ENCODE data around the gene DSE.

Gene DSE

GRCh38 chr6:116437656-116438055 is 66.9 kb downstream of the DSE start:
- no peaks in the 10 kb centered on the region for H3K27me3 ChIP-seq (ENCODE audit: control insufficient read depth in 1 of 2, insufficient read depth in 2 of 2, low read length in 2 of 2)
- H3K36me3 ChIP-seq (ENCODE audit: insufficient read depth, low read length): peaks cover 3% of the 10 kb centered on the region
- H3K4me1 ChIP-seq (ENCODE audit: insufficient read depth, low read length): no peaks in the 10 kb centered on the region
- no peak overlapping the region for H3K27ac ChIP-seq (ENCODE audit: low read depth, low read length)
- no peak overlapping the region for H3K4me3 ChIP-seq (ENCODE audit: low read depth in 1 of 2, low read length in 2 of 2)
- no peaks in the 10 kb centered on the region for H3K9me3 ChIP-seq (ENCODE audit: low read length)
- H3K9ac ChIP-seq (ENCODE audit: low read length): no peak overlapping the region

DNA sequence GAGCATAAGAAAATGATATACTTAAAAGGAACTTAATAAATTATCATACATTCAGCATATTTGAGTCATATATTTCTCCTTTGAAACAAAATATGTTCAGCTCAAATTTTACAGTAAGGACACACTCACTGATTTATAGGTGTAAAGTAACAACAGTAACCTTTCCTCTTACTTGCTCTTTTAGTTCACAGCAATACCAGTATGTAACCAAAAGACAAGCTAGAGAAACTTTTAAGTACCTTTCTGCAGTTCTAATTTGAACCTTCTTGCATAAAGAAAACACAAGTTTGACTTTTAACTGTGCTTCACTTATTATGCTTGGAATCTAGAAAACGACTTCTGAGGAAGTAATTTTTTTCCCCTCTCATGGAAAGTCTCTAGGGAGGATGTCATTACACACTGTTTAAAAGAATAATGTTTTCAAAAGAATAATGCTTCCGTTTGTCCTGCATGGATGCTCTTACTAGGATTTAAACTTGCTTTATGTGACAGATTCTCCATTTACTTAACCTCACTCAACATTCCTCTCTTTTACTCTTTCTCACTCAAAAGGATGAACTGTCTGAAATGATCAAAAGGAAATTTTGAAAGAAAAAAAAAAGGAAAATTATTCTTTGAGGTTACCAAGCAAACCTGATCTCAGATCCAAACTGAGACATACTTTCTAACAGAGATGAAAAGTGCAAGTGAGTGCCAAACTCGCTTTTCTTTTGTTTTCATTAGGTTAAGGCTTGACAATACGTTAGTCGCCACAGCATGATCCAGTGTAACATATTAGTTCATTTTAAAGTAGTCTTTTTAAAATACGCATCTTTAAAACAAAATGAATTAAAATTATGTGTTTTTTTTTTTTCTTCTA is 68.1 kb downstream of the DSE start:
- H3K4me1 ChIP-seq (ENCODE audit: insufficient read depth, low read length): no peaks in the 10 kb centered on the region
- no peak overlapping the region for H3K9ac ChIP-seq (ENCODE audit: low read length)
- no peaks in the 10 kb centered on the region for H3K36me3 ChIP-seq (ENCODE audit: insufficient read depth, low read length)
- no peak overlapping the region for H3K27ac ChIP-seq (ENCODE audit: low read depth, low read length)
- H3K4me3 ChIP-seq (ENCODE audit: low read depth in 1 of 2, low read length in 2 of 2): no peak overlapping the region
- H3K27me3 ChIP-seq (ENCODE audit: control insufficient read depth in 1 of 2, insufficient read depth in 2 of 2, low read length in 2 of 2): no peaks in the 10 kb centered on the region
- H3K9me3 ChIP-seq (ENCODE audit: low read length): no peaks in the 10 kb centered on the region

GRCh38 chr6:116439522-116440051 is 68.8 kb downstream of the DSE start:
- Histone ChIP-seq H3K9ac (ENCODE audit: low read length) (no peak overlapping the region), H3K27ac (ENCODE audit: low read depth, low read length) (no peak overlapping the region), H3K4me1 (ENCODE audit: insufficient read depth, low read length) (no peaks in the 10 kb centered on the region), H3K27me3 (ENCODE audit: control insufficient read depth in 1 of 2, insufficient read depth in 2 of 2, low read length in 2 of 2) (no peaks in the 10 kb centered on the region), H3K4me3 (ENCODE audit: low read depth in 1 of 2, low read length in 2 of 2) (no peak overlapping the region), H3K9me3 (ENCODE audit: low read length) (no peaks in the 10 kb centered on the region), H3K36me3 (ENCODE audit: insufficient read depth, low read length) (no peaks in the 10 kb centered on the region)

DNA sequence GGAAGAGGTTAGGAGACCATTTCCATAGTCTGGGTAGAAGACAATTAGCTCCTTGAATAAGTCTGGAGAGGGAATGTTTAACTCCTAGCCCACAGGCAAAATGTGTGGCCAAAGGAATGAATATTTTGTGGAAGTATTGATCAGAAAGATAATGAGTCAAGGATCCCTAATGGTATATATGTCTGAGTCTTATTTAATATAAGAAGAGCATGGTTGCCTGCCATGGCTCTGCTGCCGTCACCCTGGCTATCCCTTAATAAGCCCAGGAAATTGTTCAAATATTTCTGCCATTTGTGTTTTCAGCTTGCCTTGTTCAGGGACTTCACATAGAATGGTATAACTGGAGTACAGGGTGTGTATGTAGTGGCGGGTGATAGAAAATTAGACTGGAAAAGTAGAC is 72.4 kb downstream of the DSE start:
- Histone ChIP-seq H3K36me3 (ENCODE audit: insufficient read depth, low read length) (no peaks in the 10 kb centered on the region), H3K4me1 (ENCODE audit: insufficient read depth, low read length) (no peaks in the 10 kb centered on the region), H3K9me3 (ENCODE audit: low read length) (no peaks in the 10 kb centered on the region), H3K9ac (ENCODE audit: low read length) (no peak overlapping the region), H3K27me3 (ENCODE audit: control insufficient read depth in 1 of 2, insufficient read depth in 2 of 2, low read length in 2 of 2) (no peaks in the 10 kb centered on the region), H3K27ac (ENCODE audit: low read depth, low read length) (no peak overlapping the region), H3K4me3 (ENCODE audit: low read depth in 1 of 2, low read length in 2 of 2) (no peak overlapping the region)

DNA sequence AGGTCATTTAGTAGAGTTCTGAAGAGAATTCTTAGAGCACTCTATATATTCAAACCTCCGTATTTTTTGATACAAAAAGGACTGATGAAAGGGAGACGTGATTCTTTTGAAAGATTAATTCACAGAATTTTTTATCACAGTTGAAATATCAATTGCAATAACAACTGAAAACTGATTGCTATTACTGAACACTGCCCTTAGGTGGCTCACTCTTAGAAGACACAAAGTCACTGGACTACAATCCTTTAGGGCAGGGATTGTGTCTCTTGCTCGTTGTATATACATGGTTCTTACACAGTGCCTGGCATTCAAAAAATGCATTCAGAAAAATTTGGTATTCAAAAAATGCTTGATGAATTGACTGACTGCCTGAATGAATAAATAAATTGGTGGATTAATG is 73.3 kb downstream of the DSE start:
- no peaks in the 10 kb centered on the region for H3K36me3 ChIP-seq (ENCODE audit: insufficient read depth, low read length)

DNA sequence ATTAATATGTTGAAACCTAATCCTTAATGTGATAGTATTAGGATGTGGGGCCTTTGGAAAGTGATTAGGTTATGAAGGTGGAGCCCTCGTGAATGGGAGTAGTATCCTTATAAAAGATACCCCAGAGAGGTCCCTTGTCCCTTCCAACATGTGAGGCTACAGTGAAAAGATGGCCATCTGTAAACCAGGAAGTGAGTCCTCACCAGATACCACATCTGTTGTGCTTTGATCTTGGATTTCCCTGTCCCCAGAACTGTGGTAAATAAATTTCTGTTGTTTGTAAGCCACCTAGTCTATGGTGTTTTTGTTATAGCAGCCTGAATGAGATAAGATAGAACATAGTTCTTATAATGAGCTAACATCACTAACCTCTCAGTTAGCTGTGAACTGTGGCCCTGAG is 73.8 kb downstream of the DSE start:
- H3K36me3 ChIP-seq (ENCODE audit: insufficient read depth, low read length): no peaks in the 10 kb centered on the region
- no peak overlapping the region for H3K9ac ChIP-seq (ENCODE audit: low read length)
- H3K27me3 ChIP-seq (ENCODE audit: control insufficient read depth in 1 of 2, insufficient read depth in 2 of 2, low read length in 2 of 2): no peaks in the 10 kb centered on the region
- no peak overlapping the region for H3K27ac ChIP-seq (ENCODE audit: low read depth, low read length)
- H3K4me3 ChIP-seq (ENCODE audit: low read depth in 1 of 2, low read length in 2 of 2): no peak overlapping the region
- H3K9me3 ChIP-seq (ENCODE audit: low read length): no peaks in the 10 kb centered on the region
- H3K4me1 ChIP-seq (ENCODE audit: insufficient read depth, low read length): no peaks in the 10 kb centered on the region

More for the DNA sequence above, 73.3 kb downstream of the DSE start:
- Histone ChIP-seq H3K9me3 (ENCODE audit: low read length) (no peaks in the 10 kb centered on the region), H3K4me1 (ENCODE audit: insufficient read depth, low read length) (no peaks in the 10 kb centered on the region), H3K27me3 (ENCODE audit: control insufficient read depth in 1 of 2, insufficient read depth in 2 of 2, low read length in 2 of 2) (no peaks in the 10 kb centered on the region), H3K9ac (ENCODE audit: low read length) (no peak overlapping the region), H3K27ac (ENCODE audit: low read depth, low read length) (no peak overlapping the region), H3K4me3 (ENCODE audit: low read depth in 1 of 2, low read length in 2 of 2) (no peak overlapping the region)

- Histone ChIP-seq H3K4me3 (ENCODE audit: low read depth in 1 of 2, low read length in 2 of 2) (no peak overlapping the region), H3K9ac (ENCODE audit: low read length) (no peak overlapping the region), H3K4me1 (ENCODE audit: insufficient read depth, low read length) (no peaks in the 10 kb centered on the region), H3K27me3 (ENCODE audit: control insufficient read depth in 1 of 2, insufficient read depth in 2 of 2, low read length in 2 of 2) (no peaks in the 10 kb centered on the region), H3K9me3 (ENCODE audit: low read length) (no peaks in the 10 kb centered on the region), H3K36me3 (ENCODE audit: insufficient read depth, low read length) (no peaks in the 10 kb centered on the region), H3K27ac (ENCODE audit: low read depth, low read length) (no peak overlapping the region)
Observed at GRCh38 chr6:116445102-116445501, 74.4 kb downstream of the DSE start.

DNA sequence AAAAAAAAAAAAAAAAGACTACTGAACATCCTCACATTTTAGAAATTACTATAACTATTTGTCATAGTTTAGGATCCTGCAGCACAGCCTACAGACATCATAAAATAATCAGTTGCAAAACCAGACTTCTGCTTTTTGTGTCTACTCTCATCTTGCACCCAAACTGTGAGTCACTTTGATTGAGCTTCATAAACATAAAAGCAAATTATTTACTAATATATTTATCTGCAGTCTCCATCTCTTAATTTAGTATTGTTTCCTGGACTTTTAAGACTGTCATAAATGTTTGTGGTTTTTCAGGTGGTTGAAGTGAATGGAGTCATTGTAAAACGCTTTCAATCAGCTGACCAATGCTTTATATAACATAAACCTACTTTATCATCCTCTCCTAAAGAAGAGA is 75.7 kb downstream of the DSE start:
- H3K9ac ChIP-seq (ENCODE audit: low read length): no peak overlapping the region
- H3K36me3 ChIP-seq (ENCODE audit: insufficient read depth, low read length): no peaks in the 10 kb centered on the region
- no peaks in the 10 kb centered on the region for H3K4me1 ChIP-seq (ENCODE audit: insufficient read depth, low read length)
- H3K27me3 ChIP-seq (ENCODE audit: control insufficient read depth in 1 of 2, insufficient read depth in 2 of 2, low read length in 2 of 2): no peaks in the 10 kb centered on the region
- H3K9me3 ChIP-seq (ENCODE audit: low read length): no peaks in the 10 kb centered on the region
- no peak overlapping the region for H3K27ac ChIP-seq (ENCODE audit: low read depth, low read length)
- no peak overlapping the region for H3K4me3 ChIP-seq (ENCODE audit: low read depth in 1 of 2, low read length in 2 of 2)

GRCh38 chr6:116447052-116447451 is 76.3 kb downstream of the DSE start:
- Histone ChIP-seq H3K4me1 (ENCODE audit: insufficient read depth, low read length) (no peaks in the 10 kb centered on the region), H3K27ac (ENCODE audit: low read depth, low read length) (no peak overlapping the region)

DNA sequence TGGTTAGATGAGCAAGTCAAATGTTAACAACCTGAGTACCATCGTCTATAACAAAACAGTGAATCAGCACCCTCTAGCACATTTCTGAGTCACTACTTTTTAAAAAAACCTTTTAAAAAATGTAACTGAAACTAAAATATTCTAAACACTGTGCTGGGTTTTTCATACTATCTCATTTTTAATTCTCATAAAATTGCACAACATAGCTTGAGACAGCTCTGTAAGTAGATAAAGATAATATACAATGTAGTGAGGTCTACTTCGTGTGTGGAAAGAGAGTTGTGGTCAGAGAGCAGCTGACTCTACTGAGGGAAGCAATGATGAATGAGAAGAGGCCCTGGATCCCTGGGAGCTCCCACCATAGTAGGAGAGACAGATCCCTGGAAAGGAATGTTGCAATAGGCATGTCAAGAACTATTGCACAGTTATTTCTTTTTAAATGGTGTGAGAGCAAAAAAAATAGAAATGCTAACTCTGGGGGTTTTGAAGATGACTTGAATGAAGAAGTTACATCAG is 76.8 kb downstream of the DSE start:
- Histone ChIP-seq H3K4me3 (ENCODE audit: low read depth in 1 of 2, low read length in 2 of 2) (no peak overlapping the region), H3K9ac (ENCODE audit: low read length) (no peak overlapping the region), H3K4me1 (ENCODE audit: insufficient read depth, low read length) (no peaks in the 10 kb centered on the region), H3K36me3 (ENCODE audit: insufficient read depth, low read length) (no peaks in the 10 kb centered on the region), H3K27me3 (ENCODE audit: control insufficient read depth in 1 of 2, insufficient read depth in 2 of 2, low read length in 2 of 2) (no peaks in the 10 kb centered on the region), H3K9me3 (ENCODE audit: low read length) (no peaks in the 10 kb centered on the region), H3K27ac (ENCODE audit: low read depth, low read length) (no peak overlapping the region)

More at GRCh38 chr6:116447052-116447451, 76.3 kb downstream of the DSE start:
- H3K9ac ChIP-seq (ENCODE audit: low read length): no peak overlapping the region
- no peaks in the 10 kb centered on the region for H3K9me3 ChIP-seq (ENCODE audit: low read length)
- H3K4me3 ChIP-seq (ENCODE audit: low read depth in 1 of 2, low read length in 2 of 2): no peak overlapping the region
- H3K27me3 ChIP-seq (ENCODE audit: control insufficient read depth in 1 of 2, insufficient read depth in 2 of 2, low read length in 2 of 2): no peaks in the 10 kb centered on the region
- no peaks in the 10 kb centered on the region for H3K36me3 ChIP-seq (ENCODE audit: insufficient read depth, low read length)

DNA sequence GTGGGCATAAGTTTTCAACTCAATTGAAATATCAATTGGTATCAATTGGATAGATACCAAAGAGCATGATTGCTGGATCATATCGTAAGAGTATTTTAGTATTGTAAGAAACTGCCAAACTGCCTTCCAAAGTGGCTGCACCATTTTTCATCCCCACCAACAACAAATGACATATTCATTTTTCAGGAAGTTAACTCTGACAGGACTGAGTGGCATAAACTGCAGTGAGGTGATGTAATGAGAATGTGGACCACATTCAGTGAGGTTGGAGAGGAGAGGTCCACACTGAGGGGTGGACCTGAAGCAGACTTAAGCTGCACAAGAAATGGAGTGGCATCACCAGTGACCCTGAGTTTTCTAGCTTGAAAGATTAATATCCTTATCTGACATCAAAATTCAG is 78.8 kb downstream of the DSE start:
- Histone ChIP-seq H3K36me3 (ENCODE audit: insufficient read depth, low read length) (no peaks in the 10 kb centered on the region), H3K27ac (ENCODE audit: low read depth, low read length) (no peak overlapping the region), H3K9me3 (ENCODE audit: low read length) (no peaks in the 10 kb centered on the region), H3K27me3 (ENCODE audit: control insufficient read depth in 1 of 2, insufficient read depth in 2 of 2, low read length in 2 of 2) (no peaks in the 10 kb centered on the region), H3K4me1 (ENCODE audit: insufficient read depth, low read length) (no peaks in the 10 kb centered on the region), H3K4me3 (ENCODE audit: low read depth in 1 of 2, low read length in 2 of 2) (no peak overlapping the region), H3K9ac (ENCODE audit: low read length) (no peak overlapping the region)

Measured in muscle layer of colon (tissue), 2 donors.